ENCODE measurements around the gene FOXL2.

Gene FOXL2

DNA sequence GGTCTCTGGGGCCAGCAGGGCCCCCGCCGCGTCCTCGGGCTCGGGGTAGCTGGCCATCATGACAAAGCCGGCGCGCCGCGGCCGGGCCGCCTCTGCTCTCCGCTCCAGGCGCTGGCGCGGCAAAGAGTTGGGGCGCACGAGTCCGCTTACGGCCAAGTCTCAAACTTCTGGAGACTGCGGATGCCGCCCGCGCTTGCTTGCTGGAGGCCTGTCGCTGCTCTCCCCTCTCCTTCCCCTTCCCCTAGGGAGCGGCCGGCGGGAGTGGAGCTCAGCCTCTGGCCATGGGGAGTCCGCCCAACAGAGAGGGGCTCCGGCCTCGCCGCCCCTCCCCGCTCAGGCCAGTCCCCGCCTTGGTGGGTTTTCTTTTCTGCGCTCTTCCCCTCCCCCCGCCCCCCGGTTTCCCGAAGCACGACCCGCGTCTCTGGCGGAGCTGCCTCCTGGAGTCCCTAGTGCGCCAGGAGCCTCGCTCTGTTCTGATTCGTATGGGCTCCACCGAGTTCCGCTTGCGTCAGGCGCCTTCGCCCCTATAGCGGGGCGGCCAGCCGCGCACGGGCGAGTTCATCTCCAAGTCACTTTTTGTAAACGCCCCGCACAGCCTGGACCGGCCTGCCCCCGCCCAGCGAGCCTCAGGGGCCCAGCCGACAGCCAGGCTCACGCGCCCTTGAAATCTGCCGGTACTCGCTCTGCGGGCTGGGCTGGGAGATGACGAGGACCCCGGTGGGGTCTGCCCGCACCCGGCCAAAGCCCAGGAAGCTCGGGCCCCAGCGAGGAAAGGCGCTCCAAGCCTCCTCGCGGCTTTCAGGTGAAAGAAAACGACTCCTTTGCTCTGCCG lies at the start of gene FOXL2, which contains the start of gene FOXL2NB:
Gene FOXL2, minus strand, starts transcription at position 475 of the 832 bp plus-strand sequence. Its CDS starts 415 bp downstream, at position 60.
Gene FOXL2NB, plus strand, starts transcription at position 555 of the 832 bp plus-strand sequence. Its CDS starts 148 bp downstream, at position 703.
- no peak for DNase-seq (ENCODE audit: low read depth)

DNA sequence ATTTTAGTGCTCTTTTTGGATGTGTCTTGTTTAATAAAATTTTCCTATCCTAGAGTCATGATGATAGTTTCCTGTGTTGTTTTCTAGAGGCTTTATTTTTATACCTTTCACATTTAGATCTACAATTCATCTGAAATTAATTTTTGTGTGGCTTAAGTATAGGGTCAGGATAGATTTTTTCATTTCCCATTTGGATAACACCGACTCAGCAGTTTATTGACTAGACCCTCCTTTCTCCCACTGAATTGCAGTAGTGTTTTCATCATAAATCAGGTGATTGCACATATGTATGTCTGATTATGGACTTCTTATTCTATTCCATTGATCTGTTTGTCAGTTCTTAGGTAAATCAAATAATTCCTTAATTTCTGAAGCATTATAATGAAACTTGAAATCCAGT lies 48.8 kb upstream of the FOXL2 start:
- no peak for DNase-seq (ENCODE audit: low read depth)

DNA sequence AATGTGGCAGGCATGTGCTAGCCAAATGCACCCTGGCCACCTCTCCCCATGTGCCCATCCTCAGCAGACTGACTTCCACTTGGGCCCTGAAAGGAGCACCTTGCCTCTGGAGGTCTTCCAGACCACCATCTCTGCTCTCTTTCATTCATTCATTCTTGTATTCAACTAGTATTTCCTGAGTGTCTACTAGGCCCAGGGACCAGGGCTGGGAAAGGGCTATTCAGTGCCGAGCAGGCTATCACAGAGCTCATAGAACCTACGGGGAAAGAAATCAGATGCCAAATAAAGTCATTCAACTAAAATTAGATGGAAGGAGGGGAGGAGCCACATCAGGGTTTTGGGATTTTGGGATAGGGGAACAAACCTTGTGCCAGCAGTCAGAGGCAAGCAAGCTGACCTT lies 40.2 kb upstream of the FOXL2 start:
- DNase-seq (ENCODE audit: low read depth): no peak

- DNase-seq (ENCODE audit: low read depth): no peak
Measured at GRCh38 chr3:138985932-138986331, 39.0 kb upstream of the FOXL2 start.

GRCh38 chr3:138984816-138985215 lies 37.9 kb upstream of the FOXL2 start:
- DNase-seq (ENCODE audit: low read depth): no peak

- no peak for DNase-seq (ENCODE audit: low read depth)
Measured at GRCh38 chr3:138976047-138976446, 29.1 kb upstream of the FOXL2 start.

DNA sequence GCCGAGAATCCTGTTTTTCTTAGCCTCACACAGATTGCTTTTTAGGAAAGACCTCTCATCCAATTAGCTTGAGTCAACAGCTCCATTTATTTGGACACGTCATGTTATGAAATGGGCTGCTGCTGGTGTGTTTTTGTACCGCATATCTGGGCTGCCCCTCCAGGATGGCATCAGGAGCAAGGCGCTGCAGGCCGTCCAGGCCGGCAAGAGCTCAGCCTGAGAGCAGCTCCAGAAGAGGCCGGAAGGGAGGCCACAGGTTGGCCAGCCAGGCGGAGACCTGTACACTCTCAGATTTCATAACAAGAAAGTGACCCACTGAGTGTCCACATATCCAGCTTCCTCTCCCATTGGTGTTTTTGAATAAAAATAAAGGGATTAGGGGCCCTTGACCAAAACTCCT lies 28.4 kb upstream of the FOXL2 start:
- no peak for DNase-seq (ENCODE audit: low read depth)

DNA sequence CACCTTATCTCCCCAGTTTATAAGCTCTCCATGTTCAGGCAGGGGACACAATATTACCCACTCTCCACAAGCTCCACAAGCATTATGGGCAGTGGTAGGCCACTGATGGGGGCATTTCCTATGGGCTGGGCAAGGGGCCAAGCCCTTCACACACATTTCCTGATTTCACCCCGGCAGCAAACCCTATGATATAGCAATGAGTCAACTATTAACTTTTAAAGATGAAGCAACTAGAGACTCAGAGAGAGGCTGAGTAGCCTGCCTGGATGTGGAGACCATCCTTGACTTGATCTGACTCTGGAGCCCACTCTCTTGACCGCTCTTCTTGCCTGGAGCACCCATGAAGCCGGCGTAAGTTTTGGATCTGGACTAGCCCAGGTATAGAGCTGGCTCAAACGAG lies 27.5 kb upstream of the FOXL2 start:
- no peak for DNase-seq (ENCODE audit: low read depth)

- DNase-seq (ENCODE audit: low read depth): no peak
Measured at GRCh38 chr3:138972941-138973340, 26.0 kb upstream of the FOXL2 start.

DNA sequence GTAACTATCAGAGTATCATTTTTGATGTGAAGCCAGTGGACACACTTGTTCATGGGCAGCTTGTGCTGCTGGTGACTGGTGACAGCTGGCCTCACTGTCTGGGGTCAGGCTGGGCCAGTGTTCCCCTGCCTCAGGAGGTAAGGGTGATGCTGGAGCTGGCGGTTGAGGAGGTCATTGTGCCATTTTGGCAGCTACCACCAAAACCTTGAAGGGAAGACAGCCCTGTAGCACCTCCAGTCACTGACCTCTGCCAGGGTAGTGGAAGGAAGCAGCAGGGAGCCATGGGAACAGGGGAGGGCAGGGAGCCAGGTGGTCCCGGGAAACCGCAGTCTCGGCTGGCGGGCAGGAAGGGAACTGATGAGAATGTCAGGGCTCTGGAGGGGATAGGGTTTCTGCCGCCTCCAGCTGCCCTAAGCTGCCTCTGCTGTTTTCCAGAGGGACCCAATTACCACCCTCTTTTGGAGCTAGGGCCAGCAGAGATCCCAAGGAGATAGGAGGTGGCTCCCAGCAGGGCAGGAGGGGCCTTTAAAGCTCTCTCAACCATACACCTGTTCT lies 24.9 kb upstream of the FOXL2 start:
- no peak for DNase-seq (ENCODE audit: low read depth)

DNA sequence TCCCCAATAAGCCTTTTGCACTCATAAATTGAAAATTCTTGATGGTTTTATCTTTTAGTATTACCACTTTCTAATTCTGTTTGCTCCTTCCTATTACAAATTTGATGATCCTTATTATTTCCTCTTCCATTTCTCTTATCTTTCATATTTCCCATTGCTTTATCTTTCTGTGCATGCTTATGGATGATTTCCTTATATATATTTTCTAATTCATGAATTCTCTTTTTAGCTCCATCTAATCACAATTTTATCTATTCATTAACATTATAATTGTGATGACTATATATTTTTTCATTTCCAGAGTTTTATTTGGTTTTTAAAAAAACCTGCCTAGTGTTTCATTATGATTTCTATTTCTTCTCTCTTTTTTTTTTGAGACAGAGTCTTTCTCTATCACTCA lies 18.0 kb upstream of the FOXL2 start:
- no peak for DNase-seq (ENCODE audit: low read depth)

DNA sequence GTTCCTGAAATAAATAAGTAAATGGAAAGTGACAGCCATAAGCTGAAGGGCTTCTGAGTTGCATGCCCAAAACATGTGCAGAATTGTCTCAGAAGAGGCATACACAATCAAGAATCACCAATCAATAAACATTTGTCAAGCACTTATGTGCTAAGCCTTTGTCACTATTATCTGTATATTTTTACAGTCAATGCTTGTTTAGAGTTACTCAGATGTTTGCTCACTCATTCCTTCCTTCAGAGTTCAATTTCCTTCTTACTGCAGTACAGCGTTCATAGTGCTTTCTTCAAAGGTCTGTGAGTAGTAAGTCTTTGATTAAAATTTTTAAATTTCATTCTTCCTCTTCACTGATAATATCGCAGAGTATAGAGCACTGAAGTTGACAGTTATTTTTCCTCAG lies 17.3 kb upstream of the FOXL2 start:
- no peak for DNase-seq (ENCODE audit: low read depth)

GRCh38 chr3:138962854-138963560 lies 16.1 kb upstream of the FOXL2 start:
- no peak for DNase-seq (ENCODE audit: low read depth)

GRCh38 chr3:138960417-138960852 lies 13.5 kb upstream of the FOXL2 start:
- no peak for DNase-seq (ENCODE audit: low read depth)

- DNase-seq (ENCODE audit: low read depth): no peak
Measured at GRCh38 chr3:138950701-138951100, 3.8 kb upstream of the FOXL2 start.

GRCh38 chr3:138950006-138950644 lies 3.2 kb upstream of the FOXL2 start:
- no peak for DNase-seq (ENCODE audit: low read depth)

DNA sequence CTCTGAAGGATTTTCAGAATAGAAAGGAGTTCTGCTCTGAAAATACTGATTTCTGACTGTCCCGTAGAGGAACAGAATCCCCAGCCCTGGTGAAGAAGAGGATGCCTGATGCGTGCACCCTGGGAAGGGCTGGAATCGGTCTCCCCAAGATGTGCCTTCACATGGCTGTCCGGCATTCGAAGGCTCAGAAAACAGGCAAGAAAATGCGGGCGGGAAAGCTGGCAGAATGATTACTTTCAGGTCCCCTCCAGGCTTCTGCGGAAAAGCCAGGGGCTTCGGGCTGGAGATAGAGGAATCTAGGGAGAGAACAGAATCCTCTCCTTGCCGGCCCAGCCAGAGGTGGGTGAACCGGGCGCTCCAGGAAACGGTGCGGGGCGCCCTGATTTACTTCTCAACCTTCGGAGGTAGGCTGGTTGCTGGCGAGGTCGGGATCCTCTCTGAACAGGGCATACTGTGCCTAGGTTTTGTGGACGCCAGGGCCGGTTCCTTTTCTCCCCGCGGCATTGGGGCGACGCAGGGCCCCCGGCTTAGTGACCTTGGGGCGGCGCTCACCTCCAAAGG lies 2.6 kb upstream of the FOXL2 start:
- no peak for DNase-seq (ENCODE audit: low read depth)

GRCh38 chr3:138949002-138949418 lies 2.1 kb upstream of the FOXL2 start:
- no peak for DNase-seq (ENCODE audit: low read depth)

DNA sequence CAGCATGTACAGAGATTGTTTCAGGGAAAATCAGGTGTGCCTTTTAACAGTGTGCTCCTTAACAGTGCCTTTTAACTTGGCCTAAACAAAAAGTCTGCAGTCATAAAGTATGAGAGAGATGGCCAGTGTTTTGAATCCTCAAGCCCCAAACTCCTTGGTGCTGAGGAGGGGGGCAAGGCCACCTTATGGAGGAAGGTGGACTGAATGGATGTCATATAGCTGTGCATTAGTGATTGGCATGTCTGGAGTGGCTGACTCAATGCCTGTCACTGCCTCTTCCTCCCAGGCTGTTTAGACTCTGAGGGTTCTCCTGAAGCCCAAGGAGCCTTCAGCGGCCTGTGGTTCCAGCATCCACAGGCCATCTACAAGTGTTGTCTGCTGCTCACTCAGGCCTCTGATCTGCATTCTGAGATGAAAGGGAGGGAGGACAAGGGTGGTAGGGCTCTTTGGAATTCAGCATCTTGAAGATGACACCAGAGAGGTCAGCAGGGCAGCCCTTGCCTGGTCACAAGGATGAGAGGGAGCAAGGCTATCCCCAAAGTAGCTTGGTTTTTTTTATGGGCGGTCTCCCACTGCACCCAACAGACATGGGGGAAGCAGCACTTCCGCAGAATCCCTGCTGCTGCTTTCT lies 1.5 kb upstream of the FOXL2 start:
- DNase-seq (ENCODE audit: low read depth): no peak

- DNase-seq (ENCODE audit: low read depth): no peak
Measured at GRCh38 chr3:138947495-138948121, 671 bp upstream of the FOXL2 start.

Data from activated T-cell treated with anti-CD3 and anti-CD28 coated beads for 1 hour (primary cell).